SH-SY5Y (cell line): Measurements from ENCODE around the gene SLC37A1.

ENCODE experiments used
- GATA2 ChIP-seq: IDR thresholded peaks from 2 replicates; pipeline ENCODE4 v1.6.1; 2011; ENCODE audit warnings: mild to moderate bottlenecking, low read depth, low read length
- GATA3 ChIP-seq: IDR thresholded peaks from 2 replicates; pipeline ENCODE4 v1.6.1; 2011; ENCODE audit warnings: low read depth, mild to moderate bottlenecking, low read length, moderate library complexity

GRCh38 chr21:42581993-42582786, 68.5 kb downstream of the SLC37A1 start:
- TF ChIP-seq GATA3 (no peak), GATA2 (no peak)
